Immature natural killer cell (primary cell): ENCODE results near the gene SLAMF1. TPM values are rescaled to one million over a fixed set of nuclear protein-coding genes. Genes with fewer than 3 reads are reported as not detected.
"Not testable (repeated sequence)": the region's sequence is repeated elsewhere in the genome, so short reads cannot be mapped to it uniquely, and the experiment has no call there.

Source experiments
- DNase-seq, 3 donors: peaks; one replicate each; pipeline ENCODE4 v3.0.0; 2022; ENCODE audit warnings: mixed read lengths in 1 of 3
- H3K27ac Mint-ChIP-seq, 6 donors: one replicate each; pipeline ENCODE4 v1.8.0; 2020; ENCODE audit warnings: mixed read lengths in 6 of 6, mild to moderate bottlenecking in 5 of 6, inconsistent platforms in 4 of 6, moderate library complexity in 3 of 6
- H3K27me3 Mint-ChIP-seq, 3 donors: one replicate each; pipeline ENCODE4 v1.8.0; 2020 to 2021; ENCODE audit warnings: low read depth in 3 of 3, mild to moderate bottlenecking in 3 of 3, mixed read lengths in 3 of 3, moderate library complexity in 3 of 3, inconsistent platforms in 1 of 3
- H3K36me3 Mint-ChIP-seq, 3 donors: one replicate each; pipeline ENCODE4 v1.8.0; 2020; ENCODE audit warnings: mixed read lengths in 3 of 3, inconsistent platforms in 2 of 3, mild to moderate bottlenecking in 2 of 3
- H3K4me1 Mint-ChIP-seq, 2 donors: one replicate each; pipeline ENCODE4 v1.8.0; 2020; ENCODE audit warnings: inconsistent platforms in 2 of 2, mild to moderate bottlenecking in 2 of 2, mixed read lengths in 2 of 2, moderate library complexity in 1 of 2
- H3K4me3 Mint-ChIP-seq, 5 donors: one replicate each; pipeline ENCODE4 v1.8.0; 2020; ENCODE audit warnings: mild to moderate bottlenecking in 5 of 5, mixed read lengths in 5 of 5, inconsistent platforms in 3 of 5, moderate library complexity in 3 of 5
- H3K9me3 Mint-ChIP-seq, 6 donors: one replicate each; pipeline ENCODE4 v1.8.0; 2020; ENCODE audit warnings: mild to moderate bottlenecking in 6 of 6, mixed read lengths in 6 of 6, inconsistent platforms in 4 of 6, moderate library complexity in 3 of 6
- polyA plus RNA-seq, 3 donors: library from polyadenylated mRNA; unstranded; fragments of 300-500 nt; fragmentation: Illumina TruSeq; gene quantifications; one replicate each; pipeline ENCODE4 v1.2.3, GENCODE V29; 2021

SLAMF1 gene
- polyA plus RNA-seq, 3 donors from 2014 or later, result 0.12 to 0.21 TPM; not detected in 1

DNA sequence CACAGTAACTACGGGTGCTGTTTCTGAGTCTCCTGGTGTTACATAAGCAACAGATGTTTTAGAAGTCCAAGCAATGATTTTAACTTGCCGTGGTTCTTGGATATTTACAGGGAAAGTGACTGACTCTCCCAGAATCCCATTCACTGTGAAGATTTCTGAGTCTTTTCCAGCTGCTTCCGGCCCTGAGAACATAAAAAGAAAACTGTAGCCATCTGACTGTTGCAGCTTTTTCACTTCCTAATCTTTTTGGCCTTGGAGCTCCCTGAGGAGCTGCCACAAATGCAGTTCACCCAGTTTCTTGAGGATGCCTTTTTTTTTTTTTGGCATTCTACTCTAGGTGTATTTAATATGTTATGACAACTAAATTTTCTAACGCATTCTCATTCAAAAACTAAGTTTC, 81.3 kb downstream of the SLAMF1 start:
- H3K4me3 Mint-ChIP-seq, result no peak overlapping the region
- H3K36me3 Mint-ChIP-seq, result peaks cover 0 to 16% (median 4%) of the 10 kb centered on the region in 3 donors
- H3K27me3 Mint-ChIP-seq, result peaks cover 2 to 3% (median 3%) of the 10 kb centered on the region in 3 donors
- H3K9me3 Mint-ChIP-seq, result peaks cover 0 to 10% (median 5%) of the 10 kb centered on the region in 6 donors
- H3K27ac Mint-ChIP-seq, result peak overlapping the region in 3 of 6 donors; percentile 3 to 80 (median 63)
- DNase-seq, result no peak
- peaks cover 67 to 72% of the 10 kb centered on the region in 2 donors for H3K4me1 Mint-ChIP-seq

DNA sequence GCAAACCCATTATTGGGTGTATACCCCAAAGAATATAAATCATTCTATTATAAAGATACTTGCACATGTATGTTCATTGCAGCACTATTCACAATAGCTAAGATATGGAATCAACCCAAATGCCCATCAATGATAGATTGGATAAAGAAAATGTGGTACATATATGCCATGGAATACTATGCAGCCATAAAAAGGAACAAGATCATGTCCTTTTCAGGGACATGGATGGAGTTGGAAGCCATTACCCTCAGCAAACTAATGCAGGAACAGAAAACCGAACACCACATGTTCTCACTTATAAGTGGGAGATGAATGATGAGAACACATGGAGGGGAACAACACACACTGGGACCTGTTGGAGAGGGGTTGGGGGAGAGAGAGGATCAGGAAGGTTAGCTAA, 83.6 kb downstream of the SLAMF1 start:
- Mint-ChIP-seq H3K4me1 (peaks cover 81% of the 10 kb centered on the region in 2 donors), H3K27ac (peak overlapping the region in 2 of 6 donors; percentile 24 to 54), H3K36me3 (peaks cover 9 to 23% (median 19%) of the 10 kb centered on the region in 3 donors), H3K9me3 (peaks cover 2 to 13% (median 7%) of the 10 kb centered on the region in 6 donors)
- H3K27me3 Mint-ChIP-seq, H3K4me3 Mint-ChIP-seq, DNase-seq: not testable (repeated sequence)

DNA sequence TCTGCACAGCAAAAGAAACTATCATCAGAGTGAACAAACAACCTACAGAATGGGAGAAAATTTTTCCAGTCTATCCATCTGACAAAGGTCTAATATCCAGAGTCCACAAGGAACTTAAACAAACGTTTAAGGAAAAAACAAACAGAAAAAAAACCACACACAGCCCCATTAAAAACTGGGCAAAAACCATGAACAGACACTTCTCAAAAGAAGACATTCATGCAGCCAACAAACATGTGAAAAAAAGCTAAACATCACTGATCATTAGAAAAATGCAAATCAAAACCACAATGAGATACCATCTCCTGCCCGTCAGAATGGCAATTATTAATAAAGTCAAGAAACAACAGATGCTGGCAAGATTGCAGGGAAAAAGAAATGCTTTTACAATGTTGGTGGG, 84.1 kb downstream of the SLAMF1 start:
- Mint-ChIP-seq H3K4me1 (peaks cover 78 to 79% of the 10 kb centered on the region in 2 donors), H3K36me3 (peaks cover 9 to 23% (median 19%) of the 10 kb centered on the region in 3 donors), H3K27ac (peak overlapping the region in 2 of 6 donors; percentile 17 to 24), H3K9me3 (peaks cover 2 to 13% (median 7%) of the 10 kb centered on the region in 6 donors)
- not testable (repeated sequence) for H3K27me3 Mint-ChIP-seq, H3K4me3 Mint-ChIP-seq, DNase-seq

DNA sequence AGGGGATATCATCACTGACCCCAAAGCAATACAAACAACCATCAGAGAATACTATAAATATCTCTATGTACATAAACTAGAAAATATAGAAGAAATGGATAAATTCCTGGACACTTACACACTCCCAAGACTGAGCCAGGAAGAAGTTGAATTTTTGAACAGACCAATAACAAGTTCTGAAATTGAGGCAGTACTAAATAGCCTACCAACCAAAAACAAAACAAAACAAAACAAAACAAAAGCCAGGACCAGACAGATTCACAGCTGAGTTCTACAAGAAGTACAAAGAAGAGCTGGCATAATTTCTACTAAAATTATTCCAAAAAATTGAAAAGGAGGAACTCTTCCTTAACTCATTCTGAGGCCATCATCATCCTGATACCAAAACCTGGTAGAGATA, 86.0 kb downstream of the SLAMF1 start:
- no peak for DNase-seq
- Mint-ChIP-seq H3K36me3 (peaks cover 9 to 23% (median 19%) of the 10 kb centered on the region in 3 donors), H3K27ac (peak overlapping the region; percentile 64 to 90 (median 74)), H3K27me3 (peaks cover 0 to 5% (median 3%) of the 10 kb centered on the region in 3 donors), H3K9me3 (peaks cover 2 to 13% (median 7%) of the 10 kb centered on the region in 6 donors), H3K4me3 (peak overlapping the region in 3 of 5 donors; percentile 48 to 76 (median 49)), H3K4me1 (peaks cover 60% of the 10 kb centered on the region in 2 donors)

DNA sequence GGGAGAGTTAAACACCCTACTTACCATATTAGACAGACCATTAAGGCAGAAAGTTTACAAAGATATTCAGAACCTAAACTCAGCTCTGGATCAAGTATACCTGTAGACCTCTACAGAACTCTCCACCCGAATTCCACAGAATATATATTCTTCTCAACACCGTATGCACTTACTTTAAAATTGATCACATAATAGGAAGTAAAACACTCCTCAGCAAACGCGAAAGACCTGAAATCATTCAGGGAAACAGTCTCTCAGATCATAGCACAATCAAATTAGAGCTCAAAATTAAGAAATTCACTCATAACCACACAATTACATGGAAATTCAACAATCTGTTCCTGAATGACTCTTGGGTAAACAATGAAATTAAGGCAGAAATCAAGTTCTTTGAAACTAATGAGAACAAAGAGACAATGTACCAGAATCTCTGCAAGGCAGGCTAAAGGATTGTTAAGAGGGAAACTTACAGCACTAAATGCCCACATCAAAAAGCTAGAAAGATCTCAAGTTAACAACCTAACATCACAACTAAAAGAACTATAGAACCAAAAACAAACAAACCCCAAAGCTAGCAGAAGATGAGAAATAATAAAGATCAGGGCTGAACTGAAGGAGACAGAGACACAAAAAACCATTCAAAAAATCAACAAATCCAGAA, 86.7 kb downstream of the SLAMF1 start:
- peaks cover 0 to 5% (median 3%) of the 10 kb centered on the region in 3 donors for H3K27me3 Mint-ChIP-seq
- peak overlapping the region; percentile 58 to 90 (median 73) for H3K27ac Mint-ChIP-seq
- peaks cover 54% of the 10 kb centered on the region in 2 donors for H3K4me1 Mint-ChIP-seq
- DNase-seq, result no peak
- peaks cover 9 to 23% (median 19%) of the 10 kb centered on the region in 3 donors for H3K36me3 Mint-ChIP-seq
- H3K9me3 Mint-ChIP-seq, result peaks cover 2 to 13% (median 7%) of the 10 kb centered on the region in 6 donors
- H3K4me3 Mint-ChIP-seq, result peak overlapping the region; percentile 5 to 76 (median 48)

DNA sequence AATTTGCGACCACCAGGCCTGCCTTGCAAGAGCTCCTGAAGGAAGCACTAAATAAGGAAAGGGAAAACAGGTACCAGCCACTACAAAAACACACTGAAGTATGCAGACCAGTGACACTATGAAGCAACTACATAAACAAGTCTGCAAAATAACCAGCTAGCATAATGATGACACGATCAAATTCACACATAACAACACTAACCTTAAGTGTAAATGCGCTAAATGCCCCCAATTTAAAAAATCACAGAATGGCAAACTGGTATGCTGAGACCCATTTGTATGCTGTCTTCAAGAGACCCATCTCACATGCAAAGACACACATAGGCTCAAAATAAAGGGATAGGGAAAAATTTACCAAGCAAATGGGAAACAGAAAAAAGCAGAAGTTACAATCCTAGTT, 87.4 kb downstream of the SLAMF1 start:
- peaks cover 9 to 23% (median 19%) of the 10 kb centered on the region in 3 donors for H3K36me3 Mint-ChIP-seq
- H3K4me3 Mint-ChIP-seq, result peak overlapping the region; percentile 11 to 79 (median 62)
- not testable (repeated sequence) for DNase-seq, H3K27me3 Mint-ChIP-seq
- peak overlapping the region; percentile 64 to 90 (median 80) for H3K27ac Mint-ChIP-seq
- peaks cover 46 to 47% of the 10 kb centered on the region in 2 donors for H3K4me1 Mint-ChIP-seq
- H3K9me3 Mint-ChIP-seq, result peaks cover 2 to 13% (median 7%) of the 10 kb centered on the region in 6 donors

DNA sequence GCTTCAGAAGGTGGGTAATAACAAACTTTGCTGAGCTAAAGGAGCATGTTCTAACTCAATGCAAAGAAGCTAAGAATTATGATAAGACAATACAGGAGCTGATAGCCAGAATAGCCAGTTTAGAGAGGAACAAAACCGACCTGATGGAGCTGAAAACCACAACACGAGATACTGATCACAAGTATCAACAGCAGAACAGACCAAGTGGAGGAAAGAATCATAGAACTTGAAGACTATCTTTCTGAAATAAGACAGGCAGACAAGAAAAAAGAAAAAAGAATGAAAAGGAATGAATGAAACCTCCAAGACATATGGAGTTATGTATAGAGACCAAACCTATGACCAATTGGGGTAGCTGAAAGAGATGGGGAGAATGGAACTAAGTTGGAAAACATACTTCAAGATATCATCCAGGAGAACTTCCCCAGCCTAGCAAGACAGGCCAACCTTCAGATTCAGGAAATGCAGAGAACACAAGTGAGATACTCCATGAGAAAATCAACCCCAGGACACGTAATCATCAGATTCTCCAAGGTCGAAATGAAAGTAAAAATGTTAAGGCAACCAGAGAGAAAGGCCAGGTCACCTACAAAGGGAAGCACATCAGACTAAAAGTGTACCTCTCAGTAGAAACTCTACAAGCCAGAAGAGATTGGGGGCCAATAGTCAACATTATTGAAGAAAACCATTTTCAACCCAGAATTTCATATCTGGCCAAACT, 88.0 kb downstream of the SLAMF1 start:
- H3K27ac Mint-ChIP-seq, result peak overlapping the region; percentile 64 to 90 (median 80)
- DNase-seq, result no peak
- peaks cover 0 to 5% (median 3%) of the 10 kb centered on the region in 3 donors for H3K27me3 Mint-ChIP-seq
- H3K4me3 Mint-ChIP-seq, result peak overlapping the region; percentile 62 to 79 (median 65)
- H3K36me3 Mint-ChIP-seq, result peaks cover 9 to 23% (median 19%) of the 10 kb centered on the region in 3 donors
- H3K9me3 Mint-ChIP-seq, result peaks cover 2 to 13% (median 7%) of the 10 kb centered on the region in 6 donors
- peaks cover 40 to 42% of the 10 kb centered on the region in 2 donors for H3K4me1 Mint-ChIP-seq

Other genes starting within 250 kb of the SLAMF1 start
- gene VANGL2, start 246.5 kb downstream of the SLAMF1 start, polyA plus RNA-seq, result not detected
- gene SLAMF6, start 123.8 kb downstream of the SLAMF1 start, polyA plus RNA-seq, result 100 to 1,000 TPM; 105 to 210 (median 125) TPM
- 1 to 10 TPM; 2.1 to 3.9 (median 3.0) TPM for gene CD84, start 67.5 kb downstream of the SLAMF1 start, polyA plus RNA-seq
- 100 to 1,000 TPM; 202 to 229 (median 205) TPM for gene CD48, start 64.8 kb upstream of the SLAMF1 start, polyA plus RNA-seq
- gene SLAMF7, start 92.2 kb upstream of the SLAMF1 start, polyA plus RNA-seq, result 100 to 1,000 TPM; 316 to 379 (median 359) TPM
- gene LY9, start 149.1 kb upstream of the SLAMF1 start, polyA plus RNA-seq, result 10 to 100 TPM; 46.1 to 68.2 (median 57.2) TPM
- 100 to 1,000 TPM; 301 to 501 (median 410) TPM for gene CD244, start 215.8 kb upstream of the SLAMF1 start, polyA plus RNA-seq
- gene ITLN1, start 238.1 kb upstream of the SLAMF1 start, polyA plus RNA-seq, result under 1 TPM in 1 of 3 donors, not detected in 2; 0.77 TPM